ENCODE results near the gene MRTFA.

DNA sequence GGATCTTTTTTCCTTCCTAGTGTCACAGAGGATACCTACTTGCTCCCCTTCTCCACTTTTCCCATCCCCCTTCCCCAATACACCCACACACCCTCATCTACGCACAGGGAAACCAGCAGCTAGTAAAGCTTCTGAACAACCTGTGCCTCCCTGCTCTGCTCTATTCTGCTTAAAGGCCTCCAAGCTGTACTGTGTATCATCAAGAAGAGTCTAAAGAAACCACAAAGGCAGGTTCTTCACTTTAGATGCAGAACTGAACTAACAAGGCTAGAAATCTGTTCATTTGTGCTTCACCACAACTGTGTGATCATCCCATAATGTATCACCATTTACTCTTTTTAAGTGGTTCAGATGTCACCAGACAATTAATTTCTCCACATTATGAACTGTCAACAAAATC, 133.6 kb downstream of the MRTFA start:
- TF ChIP-seq, protein P1, sequence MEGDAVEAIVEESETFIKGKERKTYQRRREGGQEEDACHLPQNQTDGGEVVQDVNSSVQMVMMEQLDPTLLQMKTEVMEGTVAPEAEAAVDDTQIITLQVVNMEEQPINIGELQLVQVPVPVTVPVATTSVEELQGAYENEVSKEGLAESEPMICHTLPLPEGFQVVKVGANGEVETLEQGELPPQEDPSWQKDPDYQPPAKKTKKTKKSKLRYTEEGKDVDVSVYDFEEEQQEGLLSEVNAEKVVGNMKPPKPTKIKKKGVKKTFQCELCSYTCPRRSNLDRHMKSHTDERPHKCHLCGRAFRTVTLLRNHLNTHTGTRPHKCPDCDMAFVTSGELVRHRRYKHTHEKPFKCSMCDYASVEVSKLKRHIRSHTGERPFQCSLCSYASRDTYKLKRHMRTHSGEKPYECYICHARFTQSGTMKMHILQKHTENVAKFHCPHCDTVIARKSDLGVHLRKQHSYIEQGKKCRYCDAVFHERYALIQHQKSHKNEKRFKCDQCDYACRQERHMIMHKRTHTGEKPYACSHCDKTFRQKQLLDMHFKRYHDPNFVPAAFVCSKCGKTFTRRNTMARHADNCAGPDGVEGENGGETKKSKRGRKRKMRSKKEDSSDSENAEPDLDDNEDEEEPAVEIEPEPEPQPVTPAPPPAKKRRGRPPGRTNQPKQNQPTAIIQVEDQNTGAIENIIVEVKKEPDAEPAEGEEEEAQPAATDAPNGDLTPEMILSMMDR (CRISPR knock-in tag; IDR thresholded peaks at IDR 0.05) = no peak
- TF ChIP-seq NFE2L1 (CRISPR knock-in tag; IDR thresholded peaks at IDR 0.05; ENCODE audit: borderline replicate concordance) (no peak), SOX5 (CRISPR knock-in tag; IDR thresholded peaks at IDR 0.05; ENCODE audit: borderline replicate concordance) (no peak), GABPB1 (CRISPR knock-in tag; IDR thresholded peaks at IDR 0.05) (no peak), EP300 (IDR thresholded peaks at IDR 0.05; ENCODE audit: low read depth in 2 of 2, low read length in 2 of 2) (no peak), EP300 (CRISPR knock-in tag; IDR thresholded peaks at IDR 0.05; ENCODE audit: borderline replicate concordance) (no peak), YY1 (IDR thresholded peaks at IDR 0.05; ENCODE audit: insufficient read depth, insufficient replicate concordance, low read depth, low read length) (no peak), PHF8 (CRISPR knock-in tag; IDR thresholded peaks at IDR 0.05) (no peak), ZNF431 (CRISPR knock-in tag; IDR thresholded peaks at IDR 0.05; ENCODE audit: borderline replicate concordance, low read depth) (no peak), ZNF484 (CRISPR knock-in tag; IDR thresholded peaks at IDR 0.05; ENCODE audit: borderline replicate concordance, low read depth) (no peak), ZNF577 (CRISPR knock-in tag; IDR thresholded peaks at IDR 0.05; ENCODE audit: borderline replicate concordance, low read depth) (no peak)
- TF ChIP-seq, protein P2, sequence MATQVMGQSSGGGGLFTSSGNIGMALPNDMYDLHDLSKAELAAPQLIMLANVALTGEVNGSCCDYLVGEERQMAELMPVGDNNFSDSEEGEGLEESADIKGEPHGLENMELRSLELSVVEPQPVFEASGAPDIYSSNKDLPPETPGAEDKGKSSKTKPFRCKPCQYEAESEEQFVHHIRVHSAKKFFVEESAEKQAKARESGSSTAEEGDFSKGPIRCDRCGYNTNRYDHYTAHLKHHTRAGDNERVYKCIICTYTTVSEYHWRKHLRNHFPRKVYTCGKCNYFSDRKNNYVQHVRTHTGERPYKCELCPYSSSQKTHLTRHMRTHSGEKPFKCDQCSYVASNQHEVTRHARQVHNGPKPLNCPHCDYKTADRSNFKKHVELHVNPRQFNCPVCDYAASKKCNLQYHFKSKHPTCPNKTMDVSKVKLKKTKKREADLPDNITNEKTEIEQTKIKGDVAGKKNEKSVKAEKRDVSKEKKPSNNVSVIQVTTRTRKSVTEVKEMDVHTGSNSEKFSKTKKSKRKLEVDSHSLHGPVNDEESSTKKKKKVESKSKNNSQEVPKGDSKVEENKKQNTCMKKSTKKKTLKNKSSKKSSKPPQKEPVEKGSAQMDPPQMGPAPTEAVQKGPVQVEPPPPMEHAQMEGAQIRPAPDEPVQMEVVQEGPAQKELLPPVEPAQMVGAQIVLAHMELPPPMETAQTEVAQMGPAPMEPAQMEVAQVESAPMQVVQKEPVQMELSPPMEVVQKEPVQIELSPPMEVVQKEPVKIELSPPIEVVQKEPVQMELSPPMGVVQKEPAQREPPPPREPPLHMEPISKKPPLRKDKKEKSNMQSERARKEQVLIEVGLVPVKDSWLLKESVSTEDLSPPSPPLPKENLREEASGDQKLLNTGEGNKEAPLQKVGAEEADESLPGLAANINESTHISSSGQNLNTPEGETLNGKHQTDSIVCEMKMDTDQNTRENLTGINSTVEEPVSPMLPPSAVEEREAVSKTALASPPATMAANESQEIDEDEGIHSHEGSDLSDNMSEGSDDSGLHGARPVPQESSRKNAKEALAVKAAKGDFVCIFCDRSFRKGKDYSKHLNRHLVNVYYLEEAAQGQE (IDR thresholded peaks at IDR 0.05; ENCODE audit: borderline replicate concordance in 1 of 2, low read depth in 1 of 2, low read length in 2 of 2) = no peak
- TF ChIP-seq, protein P3, sequence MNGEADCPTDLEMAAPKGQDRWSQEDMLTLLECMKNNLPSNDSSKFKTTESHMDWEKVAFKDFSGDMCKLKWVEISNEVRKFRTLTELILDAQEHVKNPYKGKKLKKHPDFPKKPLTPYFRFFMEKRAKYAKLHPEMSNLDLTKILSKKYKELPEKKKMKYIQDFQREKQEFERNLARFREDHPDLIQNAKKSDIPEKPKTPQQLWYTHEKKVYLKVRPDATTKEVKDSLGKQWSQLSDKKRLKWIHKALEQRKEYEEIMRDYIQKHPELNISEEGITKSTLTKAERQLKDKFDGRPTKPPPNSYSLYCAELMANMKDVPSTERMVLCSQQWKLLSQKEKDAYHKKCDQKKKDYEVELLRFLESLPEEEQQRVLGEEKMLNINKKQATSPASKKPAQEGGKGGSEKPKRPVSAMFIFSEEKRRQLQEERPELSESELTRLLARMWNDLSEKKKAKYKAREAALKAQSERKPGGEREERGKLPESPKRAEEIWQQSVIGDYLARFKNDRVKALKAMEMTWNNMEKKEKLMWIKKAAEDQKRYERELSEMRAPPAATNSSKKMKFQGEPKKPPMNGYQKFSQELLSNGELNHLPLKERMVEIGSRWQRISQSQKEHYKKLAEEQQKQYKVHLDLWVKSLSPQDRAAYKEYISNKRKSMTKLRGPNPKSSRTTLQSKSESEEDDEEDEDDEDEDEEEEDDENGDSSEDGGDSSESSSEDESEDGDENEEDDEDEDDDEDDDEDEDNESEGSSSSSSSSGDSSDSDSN (CRISPR knock-in tag; IDR thresholded peaks at IDR 0.05) = no peak
- TF ChIP-seq, protein P4, sequence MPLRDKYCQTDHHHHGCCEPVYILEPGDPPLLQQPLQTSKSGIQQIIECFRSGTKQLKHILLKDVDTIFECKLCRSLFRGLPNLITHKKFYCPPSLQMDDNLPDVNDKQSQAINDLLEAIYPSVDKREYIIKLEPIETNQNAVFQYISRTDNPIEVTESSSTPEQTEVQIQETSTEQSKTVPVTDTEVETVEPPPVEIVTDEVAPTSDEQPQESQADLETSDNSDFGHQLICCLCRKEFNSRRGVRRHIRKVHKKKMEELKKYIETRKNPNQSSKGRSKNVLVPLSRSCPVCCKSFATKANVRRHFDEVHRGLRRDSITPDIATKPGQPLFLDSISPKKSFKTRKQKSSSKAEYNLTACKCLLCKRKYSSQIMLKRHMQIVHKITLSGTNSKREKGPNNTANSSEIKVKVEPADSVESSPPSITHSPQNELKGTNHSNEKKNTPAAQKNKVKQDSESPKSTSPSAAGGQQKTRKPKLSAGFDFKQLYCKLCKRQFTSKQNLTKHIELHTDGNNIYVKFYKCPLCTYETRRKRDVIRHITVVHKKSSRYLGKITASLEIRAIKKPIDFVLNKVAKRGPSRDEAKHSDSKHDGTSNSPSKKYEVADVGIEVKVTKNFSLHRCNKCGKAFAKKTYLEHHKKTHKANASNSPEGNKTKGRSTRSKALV (CRISPR knock-in tag; IDR thresholded peaks at IDR 0.05) = no peak
- TF ChIP-seq, protein P5, sequence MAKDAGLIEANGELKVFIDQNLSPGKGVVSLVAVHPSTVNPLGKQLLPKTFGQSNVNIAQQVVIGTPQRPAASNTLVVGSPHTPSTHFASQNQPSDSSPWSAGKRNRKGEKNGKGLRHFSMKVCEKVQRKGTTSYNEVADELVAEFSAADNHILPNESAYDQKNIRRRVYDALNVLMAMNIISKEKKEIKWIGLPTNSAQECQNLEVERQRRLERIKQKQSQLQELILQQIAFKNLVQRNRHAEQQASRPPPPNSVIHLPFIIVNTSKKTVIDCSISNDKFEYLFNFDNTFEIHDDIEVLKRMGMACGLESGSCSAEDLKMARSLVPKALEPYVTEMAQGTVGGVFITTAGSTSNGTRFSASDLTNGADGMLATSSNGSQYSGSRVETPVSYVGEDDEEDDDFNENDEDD (CRISPR knock-in tag; IDR thresholded peaks at IDR 0.05; ENCODE audit: borderline replicate concordance) = no peak

Measured in HepG2 (cell line).